ENCODE results near the gene CCDC69.

The CCDC69 gene

DNA sequence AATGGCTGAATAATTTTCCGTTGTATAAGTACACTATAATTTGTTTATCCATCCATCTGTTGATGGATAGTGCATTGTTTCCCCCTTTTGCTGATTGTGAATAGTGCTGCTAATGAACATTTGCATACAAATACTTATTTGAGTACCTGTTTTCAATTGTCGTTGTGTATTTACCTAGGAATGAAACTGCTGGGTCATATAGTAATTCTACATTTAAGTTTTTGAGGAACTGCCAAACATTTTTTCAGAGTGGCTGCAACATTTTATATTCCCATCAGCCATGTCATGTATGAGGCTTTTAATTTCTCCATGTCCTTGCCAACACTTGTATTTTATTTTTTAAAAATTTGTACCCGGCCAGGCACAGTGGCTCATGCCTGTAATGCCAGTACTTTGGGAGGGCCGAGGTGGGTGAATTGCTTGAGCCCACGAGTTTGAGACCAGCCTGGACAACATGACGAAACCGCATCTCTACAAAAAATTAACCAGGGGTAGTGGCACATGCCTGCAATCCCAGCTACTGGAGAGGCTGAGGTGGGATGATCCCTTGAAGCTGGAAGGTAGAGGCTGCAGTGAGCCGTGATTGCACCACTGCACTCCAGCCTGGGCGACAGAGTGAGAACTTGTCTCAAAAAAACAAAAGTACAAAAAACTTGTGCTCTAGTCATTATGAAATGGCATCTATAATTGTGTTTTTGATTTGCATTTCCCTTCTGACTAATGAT is 64.1 kb downstream of the CCDC69 start:
- TF ChIP-seq GATA2 (IDR thresholded peaks at IDR 0.05; ENCODE audit: low read depth, low read length) (no peak), GATA3 (IDR thresholded peaks at IDR 0.05; ENCODE audit: low read depth, low read length) (no peak)

DNA sequence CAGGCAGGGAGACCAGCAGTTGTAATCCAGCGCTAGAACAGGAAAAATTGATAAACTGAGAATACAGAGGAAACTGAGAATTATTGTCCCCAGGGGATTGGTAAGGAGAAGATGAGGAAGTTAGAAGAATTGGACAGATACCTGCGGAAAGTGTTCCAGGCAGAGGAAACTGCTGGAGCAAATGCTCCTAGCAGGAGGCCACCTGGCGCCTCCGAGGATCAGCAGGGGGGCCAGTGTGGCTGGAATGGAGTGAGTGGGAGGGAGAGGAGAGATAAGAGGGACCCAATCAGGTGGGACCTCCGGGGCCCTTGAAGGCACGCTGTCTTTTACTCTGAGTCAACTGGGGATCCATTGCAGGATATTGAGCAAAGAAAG is 65.6 kb downstream of the CCDC69 start:
- no peak for TF ChIP-seq GATA2 (IDR thresholded peaks at IDR 0.05; ENCODE audit: low read depth, low read length)
- TF ChIP-seq GATA3 (IDR thresholded peaks at IDR 0.05; ENCODE audit: low read depth, low read length), result no peak

DNA sequence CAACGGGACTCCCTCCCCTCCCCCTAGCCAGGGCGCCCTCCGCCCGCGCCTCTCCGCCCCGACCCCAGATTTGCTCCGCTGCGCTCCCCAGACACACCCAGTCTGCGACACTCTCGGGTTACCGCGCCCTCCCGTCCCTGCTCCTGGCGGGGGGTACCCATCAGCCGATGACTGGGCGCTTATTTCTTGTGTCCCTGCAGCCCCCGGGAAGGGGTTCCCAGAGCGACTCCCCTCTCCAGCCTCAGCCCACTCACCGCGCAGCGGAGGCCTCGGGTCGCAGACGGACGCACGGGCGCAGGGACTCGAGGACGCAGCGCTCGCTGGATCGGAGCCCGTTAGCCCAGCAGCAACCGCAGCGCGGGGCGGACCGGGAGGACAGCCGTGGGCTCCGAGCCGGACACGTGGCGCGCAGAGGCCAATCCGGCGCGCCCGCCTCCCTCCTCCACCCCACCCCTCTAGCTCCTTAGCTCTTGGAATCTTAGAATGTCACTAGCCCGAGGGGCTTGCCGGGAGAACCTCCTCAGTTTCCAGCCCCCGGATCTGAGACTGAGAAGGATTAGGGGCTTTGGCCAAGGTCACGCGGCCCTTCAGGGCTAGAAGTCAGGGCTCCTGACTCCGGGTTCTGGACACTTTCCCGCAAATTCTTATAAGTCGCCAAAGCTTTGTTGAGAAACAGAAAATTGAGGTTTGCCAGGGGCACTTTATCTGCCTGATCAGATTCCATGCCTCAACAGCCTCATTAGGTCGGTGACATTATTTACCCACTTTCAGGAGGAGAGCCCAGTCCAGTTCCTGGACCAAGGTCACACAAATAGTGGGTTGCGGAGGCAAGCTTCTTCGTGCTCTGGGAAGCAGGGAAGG is 66.2 kb downstream of the CCDC69 start, which contains the start of gene ANXA6:
ANXA6 (minus strand) TSS at position 354 of the 861 bp plus-strand sequence. CDS start 9,878 bp downstream, outside the sequence.
- TF ChIP-seq GATA2 (IDR thresholded peaks at IDR 0.05; ENCODE audit: low read depth, low read length) (no peak), GATA3 (IDR thresholded peaks at IDR 0.05; ENCODE audit: low read depth, low read length) (no peak)

DNA sequence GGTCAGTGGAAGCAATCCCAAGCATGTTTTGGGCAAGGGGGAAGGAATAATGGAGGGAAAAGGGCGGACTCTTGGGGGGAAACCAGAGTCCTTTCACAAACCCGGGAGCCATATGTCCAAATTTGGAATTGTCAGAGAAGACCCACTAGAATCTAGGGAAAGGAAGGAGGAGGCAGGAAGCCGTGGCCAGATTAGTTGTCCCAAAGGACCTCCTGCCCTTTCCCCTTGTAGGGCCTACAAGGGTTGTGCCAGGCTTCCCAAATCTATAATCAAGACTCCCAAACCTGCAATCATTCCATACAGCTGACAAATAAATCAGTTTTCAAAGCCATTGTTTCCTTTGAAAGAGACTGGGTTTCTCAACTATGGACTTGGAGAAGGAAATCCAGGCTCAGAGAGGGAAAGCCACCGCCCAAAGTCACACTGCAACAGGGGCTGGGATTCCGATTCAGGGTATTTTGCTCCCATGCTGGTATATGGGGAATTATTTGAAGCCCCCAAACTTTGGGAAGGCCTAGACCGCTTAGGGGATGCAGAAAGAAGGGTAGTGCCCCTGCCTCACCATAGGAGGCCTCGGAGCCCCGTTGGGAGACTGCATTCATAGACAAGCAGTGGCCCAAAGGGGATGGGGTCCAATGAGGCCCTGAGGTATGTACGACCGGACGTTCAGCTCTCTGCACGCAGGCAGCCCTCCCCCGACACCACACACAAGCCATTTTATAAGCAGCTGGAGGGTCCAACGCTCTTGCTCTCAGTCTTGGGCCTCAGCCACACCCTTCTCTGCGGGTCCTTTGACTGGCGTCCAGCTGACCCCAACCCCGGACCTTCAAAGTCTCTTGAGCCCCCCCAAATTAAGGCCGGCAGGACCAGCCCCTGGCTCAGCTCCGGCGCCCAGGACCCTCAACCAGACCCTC is 67.1 kb downstream of the CCDC69 start:
- TF ChIP-seq GATA3 (IDR thresholded peaks at IDR 0.05; ENCODE audit: low read depth, low read length), result no peak
- no peak for TF ChIP-seq GATA2 (IDR thresholded peaks at IDR 0.05; ENCODE audit: low read depth, low read length)

DNA sequence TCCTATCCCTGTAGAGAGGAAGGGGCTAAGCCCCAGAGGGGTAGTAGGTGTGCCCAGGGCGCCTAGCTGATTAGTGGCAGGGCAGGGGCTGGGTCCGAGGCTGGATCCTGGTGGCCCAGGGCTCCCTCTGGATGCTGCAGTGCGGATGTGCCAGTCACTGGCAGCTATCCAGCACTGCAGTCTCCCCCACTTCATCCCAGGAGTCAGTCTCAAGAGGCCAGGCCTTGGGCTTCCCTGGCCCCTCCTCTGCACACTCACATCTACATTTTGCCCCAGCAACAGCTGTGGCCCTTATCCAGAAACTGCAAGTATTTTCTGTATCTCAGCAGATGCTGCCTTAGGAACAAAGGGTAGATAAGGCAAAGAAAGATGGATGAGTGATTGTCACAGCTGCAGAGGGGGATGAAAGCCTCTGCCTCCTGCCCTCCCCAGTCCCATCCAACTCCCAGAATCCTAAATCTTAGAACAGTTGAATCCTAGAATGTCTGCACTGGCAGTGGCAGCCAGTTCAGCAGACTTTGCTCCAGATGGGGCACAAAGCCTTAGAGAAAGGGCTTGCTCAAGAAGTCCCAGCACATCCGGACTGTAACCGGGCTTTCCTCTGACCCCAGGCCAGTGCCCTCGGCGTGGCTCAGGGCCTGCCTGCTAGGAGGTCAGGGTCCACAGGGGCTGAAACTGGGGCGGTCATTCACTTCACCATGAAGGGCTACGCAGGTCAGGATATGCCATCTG is 68.0 kb downstream of the CCDC69 start:
- no peak for TF ChIP-seq GATA3 (IDR thresholded peaks at IDR 0.05; ENCODE audit: low read depth, low read length)
- TF ChIP-seq GATA2 (IDR thresholded peaks at IDR 0.05; ENCODE audit: low read depth, low read length), result 0 out of 2 replicates have a peak, but pooled peaks have one; percentile 31

DNA sequence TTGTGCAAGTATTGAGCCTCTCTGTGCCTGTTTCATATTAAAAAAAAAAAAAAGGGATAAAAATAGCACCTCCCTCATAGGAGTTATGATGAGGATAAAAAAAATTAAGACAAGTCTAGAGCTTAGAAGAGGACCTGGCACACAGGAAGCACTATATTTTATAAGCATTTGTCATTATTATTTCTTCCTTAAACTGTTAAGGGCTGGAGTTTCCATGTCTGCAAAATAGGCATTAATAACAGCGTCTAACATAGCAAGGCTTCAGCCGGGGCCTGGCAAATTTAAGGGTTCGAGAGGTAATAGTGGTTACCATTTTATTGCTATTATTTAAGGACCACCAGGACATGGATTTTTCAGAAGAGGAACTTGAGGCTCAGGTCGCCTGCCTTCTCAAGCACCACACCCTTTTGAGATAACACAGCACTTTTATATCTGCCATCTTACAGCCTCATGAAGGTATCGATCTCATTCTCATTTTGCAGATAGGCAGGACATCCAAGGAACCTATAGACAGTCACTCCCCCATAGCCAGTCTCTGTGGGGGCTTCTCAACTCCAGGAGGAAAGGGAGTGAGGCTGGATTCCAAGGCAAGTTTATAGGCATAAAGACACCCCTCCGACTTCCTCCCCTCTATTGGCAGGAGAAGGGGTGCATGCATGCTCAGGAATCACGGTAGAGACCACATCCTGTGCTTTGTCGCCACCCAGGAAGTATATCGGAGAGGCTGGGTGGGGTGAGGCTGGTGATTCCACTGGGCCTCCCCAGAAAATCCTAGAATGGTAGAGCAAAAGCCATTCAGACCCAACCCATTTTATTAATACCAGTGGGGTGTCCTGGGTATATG is 68.7 kb downstream of the CCDC69 start:
- no peak for TF ChIP-seq GATA2 (IDR thresholded peaks at IDR 0.05; ENCODE audit: low read depth, low read length)
- TF ChIP-seq GATA3 (IDR thresholded peaks at IDR 0.05; ENCODE audit: low read depth, low read length), result no peak

DNA sequence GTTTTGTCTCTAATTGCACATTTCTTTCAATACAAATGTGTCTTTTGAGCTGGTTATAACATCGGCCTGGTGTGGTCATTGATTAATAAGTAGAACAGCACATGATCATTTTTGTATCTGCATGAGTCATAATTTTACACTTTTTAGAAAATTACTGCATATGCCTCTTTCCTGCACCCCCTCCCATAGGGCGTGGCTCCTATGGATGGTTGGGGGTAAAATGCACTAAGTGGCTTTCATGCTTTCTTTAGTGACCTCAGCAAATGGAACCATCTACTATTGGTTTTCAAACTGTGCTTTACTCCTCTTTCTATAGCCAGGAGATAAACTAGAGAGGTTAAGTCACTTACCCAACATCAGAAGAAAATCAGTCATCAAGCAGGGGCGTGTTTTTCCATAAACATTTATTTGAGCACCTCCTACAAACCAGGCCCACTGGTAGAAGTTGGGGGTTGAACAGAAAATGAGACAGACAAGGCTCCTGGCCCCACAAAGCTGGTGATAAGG is 70.1 kb downstream of the CCDC69 start:
- TF ChIP-seq GATA3 (IDR thresholded peaks at IDR 0.05; ENCODE audit: low read depth, low read length), result no peak
- TF ChIP-seq GATA2 (IDR thresholded peaks at IDR 0.05; ENCODE audit: low read depth, low read length), result no peak

DNA sequence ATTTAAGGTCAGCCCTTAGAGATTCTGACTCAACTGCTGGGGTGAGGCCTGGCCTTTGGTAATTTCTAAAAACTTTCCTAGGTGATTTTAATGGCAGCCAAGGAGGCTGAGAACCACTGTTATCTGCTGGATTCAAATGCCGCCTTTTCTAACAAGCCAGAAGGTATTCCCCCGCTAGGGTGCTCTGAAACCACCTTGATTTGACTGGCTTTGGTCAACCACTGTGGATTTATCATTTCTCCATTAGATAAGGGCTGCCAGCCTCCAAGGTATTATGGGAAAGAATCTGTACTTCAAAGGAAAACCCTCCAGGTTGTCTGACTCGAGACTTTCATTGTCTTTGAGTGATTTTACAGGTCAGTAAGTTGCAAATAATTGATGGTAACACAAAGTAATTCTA is 70.6 kb downstream of the CCDC69 start:
- TF ChIP-seq GATA3 (IDR thresholded peaks at IDR 0.05; ENCODE audit: low read depth, low read length) (no peak), GATA2 (IDR thresholded peaks at IDR 0.05; ENCODE audit: low read depth, low read length) (no peak)

DNA sequence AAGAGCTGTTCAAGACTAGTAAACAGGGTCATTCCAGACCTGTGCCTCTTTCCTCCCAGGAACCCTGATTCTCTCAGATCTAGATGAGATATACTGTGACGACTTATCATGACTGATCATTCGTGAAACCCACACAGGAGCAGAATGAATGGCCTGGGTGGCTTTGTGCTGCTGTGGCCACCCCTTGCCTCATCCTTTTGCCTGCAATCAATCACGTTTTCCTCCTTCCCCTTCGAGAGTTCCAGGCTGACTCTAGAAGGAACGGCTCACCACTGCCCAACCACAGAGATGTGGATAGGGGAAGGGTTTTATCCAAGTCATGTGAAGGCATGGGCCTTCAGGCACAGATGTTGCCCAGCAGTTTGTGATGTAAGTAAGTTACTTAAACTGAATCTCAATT is 72.1 kb downstream of the CCDC69 start:
- TF ChIP-seq GATA3 (IDR thresholded peaks at IDR 0.05; ENCODE audit: low read depth, low read length) (no peak), GATA2 (IDR thresholded peaks at IDR 0.05; ENCODE audit: low read depth, low read length) (no peak)

DNA sequence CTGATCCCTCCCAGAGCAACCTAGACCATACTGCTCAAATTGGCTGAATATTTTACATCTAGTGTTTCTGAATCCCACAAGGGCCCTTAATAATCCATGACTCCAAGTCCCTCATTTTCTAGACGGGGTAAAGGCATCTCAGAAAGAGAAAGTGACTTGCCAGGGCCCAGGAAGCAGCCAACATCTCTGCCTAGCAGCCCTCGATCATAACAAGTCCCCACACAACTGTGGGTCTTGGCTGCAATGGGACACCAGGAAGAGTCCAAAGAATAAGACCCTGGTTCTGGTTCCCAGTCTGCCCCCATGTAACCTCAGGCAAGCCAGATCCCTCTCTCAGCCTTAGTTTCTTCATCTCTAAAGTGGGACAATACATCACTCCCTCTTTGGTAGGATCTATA is 72.6 kb downstream of the CCDC69 start:
- no peak for TF ChIP-seq GATA3 (IDR thresholded peaks at IDR 0.05; ENCODE audit: low read depth, low read length)
- no peak for TF ChIP-seq GATA2 (IDR thresholded peaks at IDR 0.05; ENCODE audit: low read depth, low read length)

DNA sequence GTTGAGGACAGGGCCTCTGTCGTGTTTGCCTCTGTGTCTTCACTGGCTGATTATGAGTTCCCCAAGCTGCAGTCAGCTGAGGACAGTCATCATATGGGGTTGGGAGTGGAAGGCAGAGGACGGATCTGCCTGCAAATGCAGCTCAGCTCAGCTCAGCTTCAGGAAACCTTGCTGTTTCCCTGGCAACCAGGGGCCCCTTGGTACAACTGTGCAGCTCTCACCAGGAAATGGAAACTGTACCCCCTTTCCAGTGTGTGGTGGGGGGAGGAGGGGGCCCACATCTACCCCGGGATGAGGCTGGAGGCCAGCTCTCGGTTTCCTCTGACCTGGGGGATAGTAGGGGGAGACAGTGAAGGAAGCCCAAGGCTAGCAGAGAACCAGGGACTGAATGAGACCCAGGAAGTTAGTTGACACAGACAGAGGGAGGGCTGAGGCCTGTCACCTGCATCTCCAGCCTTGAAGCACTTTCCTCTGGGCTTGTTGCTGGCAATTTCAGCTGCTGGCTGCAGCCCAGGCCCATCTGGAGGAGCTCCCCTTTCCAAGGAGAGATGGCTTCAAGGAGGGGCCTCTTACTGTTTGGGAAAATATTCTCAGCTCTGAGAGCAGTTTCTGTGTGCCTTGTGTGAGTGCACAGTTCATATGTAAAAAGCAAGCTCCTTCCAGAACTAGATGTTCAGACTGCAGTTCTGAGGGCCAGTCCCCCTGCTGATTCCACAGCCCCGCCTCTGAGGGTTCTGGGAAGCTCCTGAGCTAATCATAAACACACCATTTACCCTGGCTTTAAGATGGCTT is 73.2 kb downstream of the CCDC69 start:
- TF ChIP-seq GATA3 (IDR thresholded peaks at IDR 0.05; ENCODE audit: low read depth, low read length) (no peak), GATA2 (IDR thresholded peaks at IDR 0.05; ENCODE audit: low read depth, low read length) (no peak)
